H1 (cell line): ENCODE data around the gene SBNO1. TPM values are rescaled to one million over a fixed set of nuclear protein-coding genes. Genes with fewer than 3 reads are reported as not detected.

Experiments used
- CTCF ChIA-PET: fragments of 300-600 bp; sonication (Branson Sonifier 250); formaldehyde crosslinking; loops from one replicate; lab custom pipeline; 2021; ENCODE audit not compliant: partially characterized antibody; lab: Charles Lee
- POLR2A ChIA-PET: fragments of 300-600 bp; sonication (Branson Sonifier 250); formaldehyde crosslinking; loops from one replicate; lab custom pipeline; 2021; ENCODE audit warnings: inconsistent platforms; ENCODE audit not compliant: partially characterized antibody; lab: Charles Lee
- DNase-seq, 2 experiments: peaks; one replicate each; pipeline versions ENCODE4 v3.0.0 to v3.0.0-alpha.2; 2010 to 2022; ENCODE audit warnings: low spot score in 2 of 2, low read depth in 1 of 2, mixed read lengths in 1 of 2
- FAIRE-seq: peaks from 2 replicates; lab custom pipeline; 2011; peaks lifted over from hg19 to GRCh38; lab: Jason Lieb, UNC
- H2AFZ ChIP-seq: 2 replicates; pipeline ENCODE4 v1.8.1; 2012; ENCODE audit warnings: low read length, inconsistent platforms
- H2AK5ac ChIP-seq: 2 replicates; pipeline ENCODE4 v1.6.1; 2013; ENCODE audit warnings: low read depth, low read length
- H2BK120ac ChIP-seq: replicated peaks from 2 replicates; pipeline ENCODE3; 2013; ENCODE audit warnings: low read depth, low read length, inconsistent platforms
- H2BK12ac ChIP-seq: 2 replicates; pipeline ENCODE4 v1.6.1; 2013; ENCODE audit warnings: low read depth, low read length
- H2BK15ac ChIP-seq: 2 replicates; pipeline ENCODE4 v1.6.1; 2013; ENCODE audit warnings: low read length
- H2BK20ac ChIP-seq: 2 replicates; pipeline ENCODE4 v1.6.1; 2013; ENCODE audit warnings: low read length
- H2BK5ac ChIP-seq: 2 replicates; pipeline ENCODE4 v1.6.1; 2013; ENCODE audit warnings: low read depth, low read length
- H3K14ac ChIP-seq: 2 replicates; pipeline ENCODE4 v1.6.1; 2013; ENCODE audit warnings: inconsistent platforms; ENCODE audit not compliant: insufficient read length
- H3K18ac ChIP-seq: 2 replicates; pipeline ENCODE4 v1.6.1; 2013; ENCODE audit warnings: low read length; ENCODE audit errors: extremely low read depth
- H3K23ac ChIP-seq: 2 replicates; pipeline ENCODE4 v1.6.1; 2013; ENCODE audit warnings: inconsistent platforms; ENCODE audit not compliant: insufficient read length
- H3K23me2 ChIP-seq: 2 replicates; pipeline ENCODE4 v1.6.1; 2013; ENCODE audit warnings: low read depth, low read length
- H3K27ac ChIP-seq: 2 replicates; pipeline ENCODE4 v1.6.1; 2011; ENCODE audit warnings: low read depth, low read length, inconsistent platforms
- H3K27me3 ChIP-seq, 4 experiments: replicated peaks in 1 of 4; 1 replicate in 1 of 4; 2 replicates in 3 of 4; pipeline versions ENCODE4 v1.6.1 to v1.8.1; 2011 to 2013; ENCODE audit warnings: low read length in 3 of 4, mild to moderate bottlenecking in 3 of 4, inconsistent platforms in 2 of 4, mixed read lengths in 2 of 4, moderate library complexity in 1 of 4; ENCODE audit not compliant: control insufficient read depth in 3 of 4, insufficient read depth in 3 of 4; ENCODE audit errors: extremely low read depth in 1 of 4
- H3K36me3 ChIP-seq, 4 experiments: 2 replicates each; pipeline versions ENCODE4 v1.6.1 to v1.8.1; 2011 to 2013; ENCODE audit warnings: mild to moderate bottlenecking in 4 of 4, low read length in 3 of 4, moderate library complexity in 2 of 4, control low read depth in 1 of 4, inconsistent platforms in 1 of 4; ENCODE audit not compliant: insufficient read depth in 4 of 4, control insufficient read depth in 2 of 4
- H3K4ac ChIP-seq: replicated peaks from 2 replicates; pipeline ENCODE3; 2013; ENCODE audit warnings: low read length, low read depth, mixed read lengths, inconsistent platforms; ENCODE audit not compliant: insufficient read length
- H3K4me1 ChIP-seq, 4 experiments: replicated peaks in 1 of 4; 1 replicate in 1 of 4; 2 replicates in 3 of 4; pipeline versions ENCODE4 v1.6.1 to v1.8.1; 2011 to 2013; ENCODE audit warnings: low read length in 3 of 4, inconsistent platforms in 2 of 4, mixed read lengths in 1 of 4; ENCODE audit not compliant: insufficient read depth in 4 of 4, control insufficient read depth in 3 of 4
- H3K4me2 ChIP-seq, 2 experiments: 2 replicates each; pipeline versions ENCODE4 v1.6.1 to v1.8.1; 2011 to 2013; ENCODE audit warnings: low read depth in 2 of 2, low read length in 2 of 2, control low read depth in 1 of 2, inconsistent platforms in 1 of 2, mild to moderate bottlenecking in 1 of 2; ENCODE audit not compliant: insufficient read depth in 1 of 2
- H3K4me3 ChIP-seq, 4 experiments: fragments of 200-600, 300-600 bp in 1 of 4; sonication (generic), shearing (Covaris generic), sonication (Bioruptor Twin) in 1 of 4; 2 replicates each; pipeline versions ENCODE4 v1.5.1 to v1.8.1; 2011 to 2016; ENCODE audit warnings: low read length in 4 of 4, low read depth in 3 of 4, control low read depth in 2 of 4, inconsistent platforms in 2 of 4, mild to moderate bottlenecking in 2 of 4, mixed read lengths in 1 of 4, moderate library complexity in 1 of 4; ENCODE audit not compliant: insufficient read depth in 2 of 4; ENCODE audit errors: extremely low read depth in 1 of 4
- H3K56ac ChIP-seq: replicated peaks from 2 replicates; pipeline ENCODE3; 2013; ENCODE audit warnings: low read depth, mild to moderate bottlenecking, mixed read lengths, low read length, inconsistent platforms; ENCODE audit not compliant: insufficient read length
- H3K79me1 ChIP-seq: 2 replicates; pipeline ENCODE4 v1.6.1; 2013; ENCODE audit warnings: low read depth, low read length, control low read depth
- H3K79me2 ChIP-seq, 2 experiments: 2 replicates each; pipeline versions ENCODE4 v1.6.1 to v1.8.1; 2012 to 2013; ENCODE audit warnings: low read length in 2 of 2, mild to moderate bottlenecking in 2 of 2, inconsistent platforms in 1 of 2; ENCODE audit not compliant: insufficient read depth in 2 of 2, control insufficient read depth in 1 of 2
- H3K9ac ChIP-seq, 4 experiments: replicated peaks in 1 of 4; 1 replicate in 1 of 4; 2 replicates in 3 of 4; pipeline versions ENCODE4 v1.6.1 to v1.8.1; 2011 to 2013; ENCODE audit warnings: low read depth in 3 of 4, low read length in 3 of 4, control low read depth in 2 of 4, mild to moderate bottlenecking in 2 of 4, moderate library complexity in 2 of 4, inconsistent platforms in 1 of 4; ENCODE audit errors: extremely low read depth in 1 of 4
- H3K9me3 ChIP-seq, 2 experiments: 2 replicates each; pipeline versions ENCODE4 v1.6.1 to v1.8.1; 2012 to 2013; ENCODE audit warnings: mild to moderate bottlenecking in 2 of 2, moderate library complexity in 2 of 2, control low read depth in 1 of 2, inconsistent platforms in 1 of 2, low read depth in 1 of 2, low read length in 1 of 2, mixed read lengths in 1 of 2; ENCODE audit not compliant: insufficient read depth in 2 of 2
- H4K20me1 ChIP-seq, 2 experiments: replicated peaks in 1 of 2; 2 replicates each; pipeline versions ENCODE3 to v1.8.1; 2011 to 2013; ENCODE audit warnings: inconsistent platforms in 2 of 2, low read length in 2 of 2, mild to moderate bottlenecking in 1 of 2; ENCODE audit not compliant: insufficient read depth in 2 of 2, control insufficient read depth in 1 of 2
- H4K5ac ChIP-seq: 2 replicates; pipeline ENCODE4 v1.6.1; 2013; ENCODE audit warnings: low read length, low read depth, mixed read lengths, inconsistent platforms; ENCODE audit not compliant: insufficient read length
- H4K8ac ChIP-seq: 2 replicates; pipeline ENCODE4 v1.8.0; 2013; ENCODE audit warnings: mild to moderate bottlenecking, moderate library complexity, low read length, inconsistent platforms; ENCODE audit not compliant: insufficient read depth; ENCODE audit errors: extremely low read depth
- H4K91ac ChIP-seq: replicated peaks from 2 replicates; pipeline ENCODE3; 2013; ENCODE audit warnings: low read length, mixed read lengths, inconsistent platforms; ENCODE audit not compliant: insufficient read length
- ASH2L ChIP-seq: fragments of 200-600, 300-600 bp; sonication (generic); IDR thresholded peaks from one replicate; pipeline ENCODE4 v1.7.1; 2017; ENCODE audit warnings: low read length
- CBX8 ChIP-seq: fragments of 300-800, 300-1000 bp; sonication (generic); IDR thresholded peaks from 2 replicates; pipeline ENCODE4 v1.7.1; 2016; ENCODE audit warnings: low read depth, low read length, borderline replicate concordance
- HDAC2 ChIP-seq, 2 experiments: fragments of 300-600 bp in 1 of 2; sonication (generic) in 1 of 2; IDR thresholded peaks; 2 replicates each; pipeline ENCODE4 v1.6.1; 2011 to 2012; ENCODE audit warnings: low read depth in 2 of 2, low read length in 2 of 2, mild to moderate bottlenecking in 2 of 2, moderate library complexity in 2 of 2, borderline replicate concordance in 1 of 2, inconsistent platforms in 1 of 2
- KDM4A ChIP-seq: IDR thresholded peaks from one replicate; pipeline ENCODE4 v1.7.1; 2012; ENCODE audit warnings: low read depth, mild to moderate bottlenecking, moderate library complexity, low read length, inconsistent platforms; ENCODE audit not compliant: severe bottlenecking
- NRF1 ChIP-seq: IDR thresholded peaks from 2 replicates; pipeline ENCODE4 v1.6.1; 2011; ENCODE audit warnings: mild to moderate bottlenecking, low read depth, low read length, improper control_type of control experiment
- POLR2AphosphoS5 ChIP-seq: IDR thresholded peaks from 2 replicates; pipeline ENCODE4 v1.6.1; 2011; ENCODE audit warnings: low read depth, low read length
- POU5F1 ChIP-seq: IDR thresholded peaks from 2 replicates; pipeline ENCODE4 v1.6.1; 2011; ENCODE audit warnings: low read depth, mild to moderate bottlenecking, low read length, moderate library complexity
- RNF2 ChIP-seq: fragments of 200-900, 300-1000 bp; sonication (generic); IDR thresholded peaks from 2 replicates; pipeline ENCODE4 v1.7.1; 2016; ENCODE audit warnings: borderline replicate concordance, low read depth, mild to moderate bottlenecking, antibody characterized with exemption, low read length; ENCODE audit not compliant: poor library complexity, severe bottlenecking; ENCODE audit errors: missing control alignments
- TCF12 ChIP-seq: IDR thresholded peaks from 2 replicates; pipeline ENCODE4 v1.6.1; 2011; ENCODE audit warnings: low read depth, mild to moderate bottlenecking, low read length
- WGBS, 2 experiments: shearing (Covaris generic) in 1 of 2; methylation state at CpG; one replicate each; pipeline versions ENCODE4 v1.1.6 to v1.1.7; 2013 to 2015; ENCODE audit warnings: low lambda C conversion rate in 2 of 2, mixed read lengths in 2 of 2, inconsistent platforms in 1 of 2, low coverage in 1 of 2, missing lambda C conversion rate in 1 of 2; ENCODE audit not compliant: insufficient replicate concordance in 2 of 2, insufficient coverage in 1 of 2, insufficient read length in 1 of 2; ENCODE audit errors: extremely low coverage in 1 of 2, missing lambda C conversion rate in 1 of 2; 5-methylcytosine and 5-hydroxymethylcytosine counted together
- polyA plus RNA-seq, 7 experiments: library from polyadenylated mRNA; depleted of rRNA in 3 of 7; stranded (reverse) in 5 of 7; unstranded in 2 of 7; fragments of >200 nt in 5 of 7; fragments of 200-250 nt in 2 of 7; gene quantifications; 1 replicate in 5 of 7; 2 replicates in 1 of 7; 4 replicates in 1 of 7; pipeline versions ENCODE4 v1.2.1 to v1.2.3, GENCODE V29; 2011 to 2013; ENCODE audit warnings: missing spikeins in 2 of 7, mixed read lengths in 2 of 7
- total RNA-seq: library from RNA; stranded (reverse); fragmentation: NEBNext Ultra II Directional; extraction: Animal tissue kit (Norgen Biotek cat#: 25700); gene quantifications from 2 replicates; pipeline ENCODE4 v1.2.1, GENCODE V29; 2021
- TF ChIP-seq, protein P1 (sequence below): IDR thresholded peaks from 2 replicates; pipeline ENCODE4 v1.6.1; 2011; ENCODE audit warnings: low read depth, mild to moderate bottlenecking, low read length; ENCODE audit not compliant: insufficient read depth

SBNO1 gene
- total and polyA plus RNA-seq, 2 of the 8 experiments (the other 6 are each of a cell fraction or from before 2014, with no cell fraction given), result 6.7 to 57.7 TPM

- Histone ChIP-seq H3K23ac (no peak overlapping the region), H2BK5ac (no peak overlapping the region; the same call in 1 of the 2 replicates), H3K79me1 (peaks cover 9% of the 10 kb centered on the region), H4K5ac (no peak overlapping the region), H3K14ac (no peak overlapping the region), H3K27ac (no peak overlapping the region), H2BK15ac (no peak overlapping the region), H2BK12ac (no peak overlapping the region), H3K18ac (no peak overlapping the region), H3K79me2 (peaks cover 0 to 34% of the 10 kb centered on the region in 2 experiments; a peak in 2 of 4 replicates), H3K4me3 (no peak overlapping the region), H3K56ac (no peak overlapping the region), H3K27me3 (no peaks in the 10 kb centered on the region), H2BK20ac (no peak overlapping the region), H3K4ac (no peak overlapping the region), H4K20me1 (peaks cover 9 to 13% of the 10 kb centered on the region in 2 experiments), H3K4me2 (no peak overlapping the region), H2AFZ (no peak overlapping the region), H3K36me3 (peaks cover 22 to 70% (median 50%) of the 10 kb centered on the region in 4 experiments), H3K4me1 (peaks cover 0 to 8% (median 2%) of the 10 kb centered on the region in 4 experiments; a peak in 6 of 7 replicates), H4K91ac (no peak overlapping the region), H3K9ac (no peak overlapping the region), H4K8ac (no peak overlapping the region; the same call in 1 of the 2 replicates), H2AK5ac (no peak overlapping the region), H3K9me3 (no peaks in the 10 kb centered on the region), H3K23me2 (no peaks in the 10 kb centered on the region), H2BK120ac (no peak overlapping the region)
- DNase-seq, result no peak
- ChIA-PET POLR2A (interaction anchor here (1.4 to 1.5 kb wide), 2 partner anchors 30 to 120 kb away, joined by 4 to 5 read pairs; partner anchors contain the start of genes KMT5A, MPHOSPH9 and MTRFR), CTCF (interaction anchor here (1.0 to 1.5 kb wide), 2 partner anchors 11 to 30 kb away, joined by 3 to 4 read pairs; no protein-coding TSS in a partner anchor)
- FAIRE-seq, result no peak
- WGBS, 2 experiments, result 94% methylated on average over 7 of the region's 8 CpGs; no CpG with 5 or more reads in 1 of the 2 experiments
- TF ChIP-seq POU5F1, result no peak
- TF ChIP-seq HDAC2 (IDR thresholded peaks at IDR 0.05; ENCODE audit: borderline replicate concordance in 1 of 2, low read depth in 2 of 2, low read length in 2 of 2), result no peak
- no peak for TF ChIP-seq ASH2L
- no peak for TF ChIP-seq NRF1
- TF ChIP-seq KDM4A, result no peak
- TF ChIP-seq, protein P1, sequence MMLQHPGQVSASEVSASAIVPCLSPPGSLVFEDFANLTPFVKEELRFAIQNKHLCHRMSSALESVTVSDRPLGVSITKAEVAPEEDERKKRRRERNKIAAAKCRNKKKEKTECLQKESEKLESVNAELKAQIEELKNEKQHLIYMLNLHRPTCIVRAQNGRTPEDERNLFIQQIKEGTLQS, result no peak
- TF ChIP-seq TCF12, result no peak
- TF ChIP-seq RNF2, result no peak
- no peak for TF ChIP-seq POLR2AphosphoS5
- TF ChIP-seq CBX8, result no peak
These were observed 101.3 kb downstream of the SBNO1 start for GRCh38 chr12:123263196-123263817.
